CD4-positive, alpha-beta T cell treated with Interleukin-21 for 1 hour (primary cell): ENCODE results near the gene AGRP.

Source experiments
- DNase-seq: peaks from one replicate; pipeline ENCODE4 v3.0.0-alpha.2; 2020

The AGRP gene

DNA sequence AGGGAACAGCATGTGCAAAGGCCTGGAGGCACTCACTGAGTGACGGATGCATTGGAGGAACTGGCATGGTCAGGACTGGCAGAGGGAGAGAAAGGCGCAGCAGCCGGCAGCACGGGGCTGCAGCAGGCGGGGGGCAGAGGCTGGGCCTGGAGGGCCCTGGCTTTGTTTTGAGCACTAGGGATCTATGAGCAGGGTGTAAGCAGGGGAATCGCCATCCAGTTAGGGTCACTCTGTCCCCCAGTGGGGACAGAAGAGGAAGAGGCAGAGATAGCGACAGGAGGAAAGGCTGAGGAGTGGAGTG is 38.3 kb downstream of the AGRP start:
- DNase-seq = no peak

GRCh38 chr16:67444259-67445125 is 38.9 kb downstream of the AGRP start:
- DNase-seq = no peak

DNA sequence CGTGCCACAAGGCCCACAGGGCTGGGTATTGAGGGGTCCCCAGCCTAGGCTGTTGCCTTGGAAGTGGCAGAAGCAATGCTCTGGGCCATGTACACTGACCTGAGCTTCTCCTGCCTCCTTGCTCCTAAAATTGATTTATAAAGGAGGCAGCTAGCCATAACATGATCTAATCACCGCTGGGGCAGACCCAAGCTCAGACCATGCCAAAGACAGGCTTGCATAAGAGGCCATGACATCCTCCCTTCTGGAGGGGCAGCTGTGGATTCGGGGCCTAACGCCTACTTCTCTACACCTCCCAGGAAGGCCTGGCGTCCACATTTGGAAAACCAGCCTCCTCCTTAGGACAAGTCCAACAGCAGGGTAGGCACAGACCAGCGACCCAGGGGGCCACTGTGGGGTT is 40.1 kb downstream of the AGRP start:
- no peak for DNase-seq

- no peak for DNase-seq
Measured at GRCh38 chr16:67442581-67443255, 40.6 kb downstream of the AGRP start.

DNA sequence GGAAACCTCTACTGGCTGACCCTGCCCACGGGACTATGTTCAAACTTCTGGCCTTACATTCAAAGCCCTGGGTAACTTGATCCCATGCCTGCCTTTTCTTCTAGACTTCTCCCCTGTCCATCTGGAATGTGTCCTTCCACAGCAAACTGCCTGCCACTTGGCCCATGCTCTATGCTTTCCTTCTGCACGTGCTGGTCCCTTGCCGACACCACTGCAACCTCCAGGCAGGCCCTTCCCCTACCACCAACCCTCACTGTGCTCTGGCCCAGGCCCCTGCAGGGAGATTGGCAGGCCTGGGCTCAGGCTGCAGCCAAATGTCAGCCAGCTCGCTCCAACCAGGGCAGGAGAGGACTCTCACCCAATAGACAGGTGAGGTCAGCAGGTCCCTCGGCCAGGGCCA is 41.4 kb downstream of the AGRP start:
- no peak for DNase-seq

GRCh38 chr16:67441271-67441753 is 42.0 kb downstream of the AGRP start:
- DNase-seq = no peak

DNA sequence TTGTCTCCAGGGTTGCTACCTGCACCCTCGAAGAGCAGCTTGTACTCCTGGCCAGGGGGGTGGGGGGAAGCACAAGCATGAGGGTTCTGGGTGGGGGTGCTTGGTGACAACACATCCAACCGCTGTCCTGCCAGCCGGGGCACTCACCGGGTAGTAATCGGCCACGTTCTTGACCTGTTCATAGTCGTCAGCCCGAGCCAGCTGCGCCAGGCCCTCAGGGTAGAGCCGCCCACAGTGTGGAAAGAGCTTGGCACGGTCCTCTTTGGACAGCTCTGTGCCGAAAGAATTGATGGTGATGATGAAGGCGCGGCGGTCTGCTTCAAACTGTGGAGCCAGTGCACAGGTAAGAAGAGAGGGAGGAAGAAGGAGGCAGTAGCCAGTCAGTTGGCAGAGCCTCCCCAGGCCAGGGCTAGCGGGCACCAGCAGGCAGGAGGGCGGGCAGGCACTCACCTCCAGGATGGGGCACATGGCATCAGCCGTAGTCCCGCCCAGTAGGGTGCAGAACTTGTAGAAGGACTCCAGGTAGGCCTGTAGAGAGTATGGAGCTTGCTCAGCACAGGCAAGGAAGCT is 44.4 kb downstream of the AGRP start:
- no peak for DNase-seq

GRCh38 chr16:67438098-67438791 is 45.1 kb downstream of the AGRP start:
- DNase-seq = no peak

DNA sequence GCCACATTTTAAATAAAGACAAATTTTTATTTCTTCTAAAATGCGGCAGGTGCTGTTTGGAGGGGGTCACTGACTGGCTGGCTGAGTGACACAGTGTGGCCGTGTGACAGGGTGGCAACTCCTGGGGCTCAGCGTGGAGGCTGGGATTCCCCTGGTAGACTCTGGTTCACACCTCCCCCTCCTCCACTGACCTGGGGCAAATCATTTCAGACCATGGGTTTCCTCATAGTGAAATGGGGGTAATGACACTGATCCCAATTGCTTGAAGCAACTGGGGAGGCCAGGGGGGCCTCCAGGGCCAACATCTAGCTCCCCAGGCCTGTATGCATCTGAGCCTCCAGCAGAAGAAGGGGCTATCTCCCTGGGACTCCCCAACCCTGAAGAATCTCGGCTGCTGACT is 45.8 kb downstream of the AGRP start:
- DNase-seq = no peak

- no peak for DNase-seq
Measured at GRCh38 chr16:67436640-67437193, 46.6 kb downstream of the AGRP start.

DNA sequence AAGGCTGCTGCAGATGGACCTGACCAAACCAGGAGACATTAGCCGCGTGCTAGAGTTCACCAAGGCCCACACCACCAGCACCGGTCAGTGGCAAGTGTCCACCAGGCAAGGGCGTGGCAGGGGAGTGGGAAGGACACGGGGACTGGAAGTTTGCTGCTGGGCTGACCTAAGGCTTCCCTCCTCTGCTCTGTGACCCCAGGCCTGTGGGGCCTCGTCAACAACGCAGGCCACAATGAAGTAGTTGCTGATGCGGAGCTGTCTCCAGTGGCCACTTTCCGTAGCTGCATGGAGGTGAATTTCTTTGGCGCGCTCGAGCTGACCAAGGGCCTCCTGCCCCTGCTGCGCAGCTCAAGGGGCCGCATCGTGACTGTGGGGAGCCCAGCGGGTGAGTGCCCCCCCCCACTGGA is 47.6 kb downstream of the AGRP start:
- DNase-seq = no peak

DNA sequence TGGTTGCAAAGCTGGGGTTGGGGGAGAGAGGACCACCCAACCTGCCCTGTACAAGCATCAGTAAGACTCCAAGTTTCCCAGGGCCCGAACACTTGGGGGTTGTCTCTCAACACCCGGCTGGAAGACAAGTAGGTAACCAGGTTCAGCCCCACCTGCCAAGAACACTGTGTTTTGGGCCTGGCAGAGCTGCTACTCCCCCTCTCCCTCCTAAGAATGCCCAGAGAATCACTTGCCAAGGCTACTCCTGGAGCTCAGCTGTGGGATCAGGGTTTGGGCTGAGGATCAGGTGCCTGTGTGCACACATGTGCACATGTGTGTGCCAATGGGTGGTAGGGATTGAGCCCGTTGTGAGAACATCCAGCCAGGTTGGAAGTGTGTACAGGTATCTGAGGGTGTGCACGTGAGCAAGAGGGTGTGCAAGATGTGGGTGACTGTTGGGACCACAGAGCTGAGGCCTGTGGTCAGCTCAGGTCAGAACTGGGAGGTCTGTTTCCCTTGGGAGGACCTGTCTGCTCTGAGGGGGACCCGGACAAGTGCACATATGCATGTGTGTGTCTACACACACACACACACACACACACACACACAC is 50.1 kb downstream of the AGRP start:
- no peak for DNase-seq
